Urinary bladder (tissue), 4 donors: Measurements from ENCODE around the gene ANXA3. TPM values are rescaled to one million over a fixed set of nuclear protein-coding genes. Genes with fewer than 3 reads are reported as not detected.

Source experiments
- DNase-seq: peaks from one replicate; pipeline ENCODE4 v3.0.0-alpha.2; 2015; ENCODE audit errors: extremely low spot score
- H3K27ac ChIP-seq: one replicate; pipeline ENCODE4 v1.5.1; 2013; ENCODE audit warnings: low read depth, mild to moderate bottlenecking, moderate library complexity
- H3K36me3 ChIP-seq: one replicate; pipeline ENCODE4 v1.6.1; 2013; ENCODE audit warnings: mild to moderate bottlenecking, moderate library complexity; ENCODE audit not compliant: insufficient read depth
- H3K4me1 ChIP-seq: one replicate; pipeline ENCODE4 v1.6.1; 2013; ENCODE audit warnings: mild to moderate bottlenecking, moderate library complexity; ENCODE audit not compliant: insufficient read depth
- H3K4me3 ChIP-seq: one replicate; pipeline ENCODE4 v1.5.1; 2013; ENCODE audit warnings: low read depth, low read length
- WGBS: extraction: QIAGEN DNeasy Blood & Tissue Kit; methylation state at CpG from one replicate; pipeline ENCODE4 v1.1.7; 2013; 5-methylcytosine and 5-hydroxymethylcytosine counted together
- polyA plus RNA-seq: library from polyadenylated mRNA; stranded (reverse); fragments of 200-250 nt; gene quantifications from one replicate; pipeline ENCODE4 v1.2.3, GENCODE V29; 2013
- total RNA-seq: library from RNA; depleted of rRNA; stranded (reverse); fragments of >200 nt; gene quantifications from one replicate; pipeline ENCODE4 v1.2.3, GENCODE V29; 2014
- donor health status: healthy with polysubstance abuse.
- donor health status: healthy.

The ANXA3 gene
- total and polyA plus RNA-seq, 2 donors, result 2.7 to 29.1 TPM

GRCh38 chr4:78616046-78616498 is 64.5 kb downstream of the ANXA3 start:
- Histone ChIP-seq H3K4me1 (no peaks in the 10 kb centered on the region), H3K27ac (no peak overlapping the region), H3K4me3 (no peak overlapping the region), H3K36me3 (no peaks in the 10 kb centered on the region)
- whole genome bisulfite sequencing, result 54% methylated on average over 7 of the region's 7 CpGs
- DNase-seq, result no peak

- WGBS, result 72% methylated on average over 1 of the region's 1 CpG
- H3K36me3 ChIP-seq, result no peaks in the 10 kb centered on the region
- DNase-seq, result no peak
Observed at GRCh38 chr4:78618436-78618835, 66.9 kb downstream of the ANXA3 start.

GRCh38 chr4:78621395-78621794 is 69.8 kb downstream of the ANXA3 start:
- Histone ChIP-seq H3K4me3 (no peak overlapping the region), H3K27ac (no peak overlapping the region), H3K4me1 (no peaks in the 10 kb centered on the region), H3K36me3 (no peaks in the 10 kb centered on the region)
- WGBS, result 71% methylated on average over 4 of the region's 4 CpGs
- DNase-seq, result no peak

More at GRCh38 chr4:78618436-78618835, 66.9 kb downstream of the ANXA3 start:
- Histone ChIP-seq H3K27ac (no peak overlapping the region), H3K4me1 (no peaks in the 10 kb centered on the region), H3K4me3 (no peak overlapping the region)

GRCh38 chr4:78622253-78622979 is 70.8 kb downstream of the ANXA3 start:
- no peak overlapping the region for H3K4me3 ChIP-seq
- H3K27ac ChIP-seq, result no peak overlapping the region
- no peaks in the 10 kb centered on the region for H3K36me3 ChIP-seq
- no peak for DNase-seq
- WGBS, result 76% methylated on average over 6 of the region's 6 CpGs
- no peaks in the 10 kb centered on the region for H3K4me1 ChIP-seq

- Histone ChIP-seq H3K36me3 (no peaks in the 10 kb centered on the region), H3K4me1 (no peaks in the 10 kb centered on the region), H3K27ac (no peak overlapping the region), H3K4me3 (no peak overlapping the region)
- no peak for DNase-seq
- WGBS, result 90% methylated on average over 7 of the region's 7 CpGs
Observed at GRCh38 chr4:78624048-78624447, 72.5 kb downstream of the ANXA3 start.

- Histone ChIP-seq H3K36me3 (no peaks in the 10 kb centered on the region), H3K27ac (no peak overlapping the region), H3K4me3 (no peak overlapping the region), H3K4me1 (no peaks in the 10 kb centered on the region)
- no peak for DNase-seq
- WGBS, result 81% methylated on average over 2 of the region's 2 CpGs
Observed at GRCh38 chr4:78625073-78625472, 73.5 kb downstream of the ANXA3 start.

GRCh38 chr4:78627046-78627965 is 75.7 kb downstream of the ANXA3 start:
- 81% methylated on average over 3 of the region's 3 CpGs for WGBS
- no peaks in the 10 kb centered on the region for H3K36me3 ChIP-seq
- no peaks in the 10 kb centered on the region for H3K4me1 ChIP-seq
- no peak overlapping the region for H3K4me3 ChIP-seq
- H3K27ac ChIP-seq, result no peak overlapping the region
- no peak for DNase-seq

- H3K4me3 ChIP-seq, result no peak overlapping the region
- no peak for DNase-seq
- WGBS, result 94% methylated on average over 4 of the region's 4 CpGs
- H3K4me1 ChIP-seq, result no peaks in the 10 kb centered on the region
- no peak overlapping the region for H3K27ac ChIP-seq
- no peaks in the 10 kb centered on the region for H3K36me3 ChIP-seq
Observed at GRCh38 chr4:78627966-78628678, 76.6 kb downstream of the ANXA3 start.

GRCh38 chr4:78629991-78630541 is 78.5 kb downstream of the ANXA3 start:
- WGBS, result 74% methylated on average over 4 of the region's 4 CpGs
- Histone ChIP-seq H3K36me3 (no peaks in the 10 kb centered on the region), H3K27ac (no peak overlapping the region), H3K4me3 (no peak overlapping the region), H3K4me1 (no peaks in the 10 kb centered on the region)
- no peak for DNase-seq

GRCh38 chr4:78630615-78631014 is 79.0 kb downstream of the ANXA3 start:
- Histone ChIP-seq H3K4me1 (no peaks in the 10 kb centered on the region), H3K27ac (no peak overlapping the region), H3K4me3 (no peak overlapping the region), H3K36me3 (no peaks in the 10 kb centered on the region)
- 81% methylated on average over 2 of the region's 2 CpGs for WGBS
- DNase-seq, result no peak

- WGBS, result 75% methylated on average over 5 of the region's 5 CpGs
- no peak for DNase-seq
- Histone ChIP-seq H3K27ac (no peak overlapping the region), H3K4me1 (no peaks in the 10 kb centered on the region), H3K4me3 (no peak overlapping the region), H3K36me3 (no peaks in the 10 kb centered on the region)
Observed at GRCh38 chr4:78634011-78634664, 82.6 kb downstream of the ANXA3 start.

- Histone ChIP-seq H3K4me1 (no peaks in the 10 kb centered on the region), H3K4me3 (no peak overlapping the region), H3K36me3 (no peaks in the 10 kb centered on the region), H3K27ac (no peak overlapping the region)
- DNase-seq, result no peak
- 80% methylated on average over 4 of the region's 4 CpGs for WGBS
Observed at GRCh38 chr4:78638337-78639172, 87.0 kb downstream of the ANXA3 start.
